ENCODE measurements around the gene PCSK7. TPM values are rescaled to one million over a fixed set of nuclear protein-coding genes. Genes with fewer than 3 reads are reported as not detected.

PCSK7 gene
- total and polyA plus RNA-seq, 4 donors, result 7.3 to 32.3 (median 16.2) TPM

GRCh38 chr11:117249571-117249970, 17.7 kb upstream of the PCSK7 start:
- H3K4me1 ChIP-seq (ENCODE audit: control insufficient read depth in 4 of 4, insufficient read depth in 4 of 4, low read length in 3 of 4), result no peaks in the 10 kb centered on the region
- H3K36me3 ChIP-seq (ENCODE audit: control insufficient read depth in 4 of 4, insufficient read depth in 3 of 4, low read depth in 1 of 4, low read length in 3 of 4), result peaks cover 8 to 42% (median 30%) of the 10 kb centered on the region in 4 donors
- 93% methylated on average over 4 of the region's 4 CpGs for WGBS

DNA sequence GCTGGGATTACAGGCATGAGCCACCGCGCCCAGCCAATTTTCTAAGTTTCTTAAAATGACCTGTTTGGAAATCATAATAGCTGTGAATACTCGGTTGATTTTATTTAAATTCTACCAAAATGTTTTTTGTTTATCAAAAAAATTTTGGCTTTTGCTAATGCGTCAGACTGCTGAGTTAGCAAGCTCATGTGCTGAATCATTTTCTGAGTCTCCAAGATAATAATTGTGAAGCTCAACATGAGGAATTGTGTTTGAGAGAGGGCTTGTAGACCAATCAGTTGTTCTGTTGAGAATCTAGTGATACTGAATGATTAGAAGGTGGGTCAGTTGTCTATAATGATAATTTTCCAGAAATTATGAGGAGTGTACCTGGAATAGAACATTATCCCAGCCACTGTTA, 16.5 kb upstream of the PCSK7 start:
- Histone ChIP-seq H3K9me3 (ENCODE audit: control insufficient read depth in 4 of 4, low read length in 3 of 4) (no peaks in the 10 kb centered on the region), H3K4me3 (ENCODE audit: low read depth in 1 of 3, low read length in 3 of 3) (no peak overlapping the region), H3K9ac (ENCODE audit: low read depth in 1 of 2, low read length in 2 of 2) (no peak overlapping the region), H3K27me3 (ENCODE audit: control insufficient read depth in 4 of 4, insufficient read depth in 4 of 4, low read length in 3 of 4) (no peaks in the 10 kb centered on the region), H3K27ac (ENCODE audit: low read depth in 1 of 2, low read length in 2 of 2) (no peak overlapping the region), H3K4me1 (ENCODE audit: control insufficient read depth in 4 of 4, insufficient read depth in 4 of 4, low read length in 3 of 4) (no peaks in the 10 kb centered on the region), H3K36me3 (ENCODE audit: control insufficient read depth in 4 of 4, insufficient read depth in 3 of 4, low read depth in 1 of 4, low read length in 3 of 4) (peaks cover 9 to 48% (median 33%) of the 10 kb centered on the region in 4 donors)
- no peak for TF ChIP-seq MAX (IDR thresholded peaks at IDR 0.05)
- no peak for TF ChIP-seq NR2F2 (IDR thresholded peaks at IDR 0.05)
- TF ChIP-seq FOXA1 (IDR thresholded peaks at IDR 0.05), result no peak
- TF ChIP-seq ATF3 (IDR thresholded peaks at IDR 0.05), result no peak
- TF ChIP-seq, protein P1, sequence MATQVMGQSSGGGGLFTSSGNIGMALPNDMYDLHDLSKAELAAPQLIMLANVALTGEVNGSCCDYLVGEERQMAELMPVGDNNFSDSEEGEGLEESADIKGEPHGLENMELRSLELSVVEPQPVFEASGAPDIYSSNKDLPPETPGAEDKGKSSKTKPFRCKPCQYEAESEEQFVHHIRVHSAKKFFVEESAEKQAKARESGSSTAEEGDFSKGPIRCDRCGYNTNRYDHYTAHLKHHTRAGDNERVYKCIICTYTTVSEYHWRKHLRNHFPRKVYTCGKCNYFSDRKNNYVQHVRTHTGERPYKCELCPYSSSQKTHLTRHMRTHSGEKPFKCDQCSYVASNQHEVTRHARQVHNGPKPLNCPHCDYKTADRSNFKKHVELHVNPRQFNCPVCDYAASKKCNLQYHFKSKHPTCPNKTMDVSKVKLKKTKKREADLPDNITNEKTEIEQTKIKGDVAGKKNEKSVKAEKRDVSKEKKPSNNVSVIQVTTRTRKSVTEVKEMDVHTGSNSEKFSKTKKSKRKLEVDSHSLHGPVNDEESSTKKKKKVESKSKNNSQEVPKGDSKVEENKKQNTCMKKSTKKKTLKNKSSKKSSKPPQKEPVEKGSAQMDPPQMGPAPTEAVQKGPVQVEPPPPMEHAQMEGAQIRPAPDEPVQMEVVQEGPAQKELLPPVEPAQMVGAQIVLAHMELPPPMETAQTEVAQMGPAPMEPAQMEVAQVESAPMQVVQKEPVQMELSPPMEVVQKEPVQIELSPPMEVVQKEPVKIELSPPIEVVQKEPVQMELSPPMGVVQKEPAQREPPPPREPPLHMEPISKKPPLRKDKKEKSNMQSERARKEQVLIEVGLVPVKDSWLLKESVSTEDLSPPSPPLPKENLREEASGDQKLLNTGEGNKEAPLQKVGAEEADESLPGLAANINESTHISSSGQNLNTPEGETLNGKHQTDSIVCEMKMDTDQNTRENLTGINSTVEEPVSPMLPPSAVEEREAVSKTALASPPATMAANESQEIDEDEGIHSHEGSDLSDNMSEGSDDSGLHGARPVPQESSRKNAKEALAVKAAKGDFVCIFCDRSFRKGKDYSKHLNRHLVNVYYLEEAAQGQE (IDR thresholded peaks at IDR 0.05), result no peak
- TF ChIP-seq CTCF (IDR thresholded peaks at IDR 0.05; ENCODE audit: low read depth, low read length, missing input control), result no peak
- no peak for TF ChIP-seq RAD21 (IDR thresholded peaks at IDR 0.05)
- no peak for TF ChIP-seq TAF1 (conservative IDR thresholded peaks at IDR 0.05)
- no peak for TF ChIP-seq FOXA2 (IDR thresholded peaks at IDR 0.05)
- no peak for TF ChIP-seq SP1 (IDR thresholded peaks at IDR 0.05)
- no peak for DNase-seq (ENCODE audit: low spot score)
- WGBS, result 95% methylated on average over 4 of the region's 4 CpGs

More at GRCh38 chr11:117249571-117249970, 17.7 kb upstream of the PCSK7 start:
- Histone ChIP-seq H3K4me3 (ENCODE audit: low read depth in 1 of 3, low read length in 3 of 3) (no peak overlapping the region), H3K27ac (ENCODE audit: low read depth in 1 of 2, low read length in 2 of 2) (no peak overlapping the region), H3K27me3 (ENCODE audit: control insufficient read depth in 4 of 4, insufficient read depth in 4 of 4, low read length in 3 of 4) (no peaks in the 10 kb centered on the region), H3K9me3 (ENCODE audit: control insufficient read depth in 4 of 4, low read length in 3 of 4) (no peaks in the 10 kb centered on the region), H3K9ac (ENCODE audit: low read depth in 1 of 2, low read length in 2 of 2) (no peak overlapping the region)
- TF ChIP-seq HNF4G (IDR thresholded peaks at IDR 0.05) (no peak), SP1 (IDR thresholded peaks at IDR 0.05) (no peak), ATF3 (IDR thresholded peaks at IDR 0.05) (no peak), YY1 (IDR thresholded peaks at IDR 0.05) (no peak), EGR1 (IDR thresholded peaks at IDR 0.05; ENCODE audit: low read depth in 2 of 2) (no peak), NR2F2 (IDR thresholded peaks at IDR 0.05) (no peak), RAD21 (IDR thresholded peaks at IDR 0.05) (no peak), FOXA1 (IDR thresholded peaks at IDR 0.05) (no peak), RXRA (IDR thresholded peaks at IDR 0.05) (no peak), MAX (IDR thresholded peaks at IDR 0.05) (no peak), TAF1 (conservative IDR thresholded peaks at IDR 0.05) (no peak), GABPA (IDR thresholded peaks at IDR 0.05 in 1 of 2, conservative IDR thresholded peaks at IDR 0.05 in 1 of 2) (no peak), HNF4A (conservative IDR thresholded peaks at IDR 0.05) (no peak), FOXA2 (IDR thresholded peaks at IDR 0.05) (no peak), JUND (IDR thresholded peaks at IDR 0.05) (no peak)
- TF ChIP-seq, protein P1 (IDR thresholded peaks at IDR 0.05), result no peak
- no peak for DNase-seq (ENCODE audit: low spot score)
